Gastrocnemius medialis (tissue), 4 donors: ENCODE measurements around the gene RGS7BP. TPM values are rescaled to one million over a fixed set of nuclear protein-coding genes. Genes with fewer than 3 reads are reported as not detected.

Source experiments
- ATAC-seq, 2 donors: fragments of 150-250 bp; one replicate each; pipeline ENCODE4 v1.9.1; 2016
- DNase-seq, 2 donors: peaks; one replicate each; pipeline ENCODE4 v3.0.0-alpha.2; 2019
- H3K27ac ChIP-seq, 4 donors: fragments of 200-600 bp; sonication (generic); 1 replicate in 1 of 4; 2 replicates in 3 of 4; pipeline ENCODE4 v1.5.1; 2016 to 2018; ENCODE audit warnings: mild to moderate bottlenecking in 2 of 4, moderate library complexity in 1 of 4
- H3K27me3 ChIP-seq, 3 donors: fragments of 200-600 bp; sonication (generic) in 2 of 3; 1 replicate in 1 of 3; 2 replicates in 2 of 3; pipeline versions ENCODE4 v1.5.1 to v1.6.0; 2016 to 2019; ENCODE audit warnings: mild to moderate bottlenecking in 1 of 3, moderate library complexity in 1 of 3
- H3K36me3 ChIP-seq, 2 donors: fragments of 200-600 bp; sonication (generic) in 1 of 2; one replicate each; pipeline ENCODE4 v1.5.1; 2017 to 2018
- H3K4me1 ChIP-seq, 2 donors: fragments of 200-600 bp; sonication (generic) in 1 of 2; one replicate each; pipeline ENCODE4 v1.5.1; 2016 to 2017; ENCODE audit warnings: mild to moderate bottlenecking in 2 of 2
- H3K4me3 ChIP-seq, 4 donors: fragments of 200-600 bp; sonication (generic) in 3 of 4; 1 replicate in 1 of 4; 2 replicates in 3 of 4; pipeline ENCODE4 v1.5.1; 2016 to 2019; ENCODE audit warnings: mild to moderate bottlenecking in 2 of 4
- H3K9me3 ChIP-seq, 3 donors: fragments of 200-600 bp; sonication (generic) in 2 of 3; 1 replicate in 1 of 3; 2 replicates in 2 of 3; pipeline ENCODE4 v1.5.1; 2016 to 2019
- CTCF ChIP-seq, 5 experiments: fragments of 450-650 bp in 3 of 5; fragments of 200-600 bp in 2 of 5; sonication (generic) in 2 of 5; IDR thresholded peaks in 4 of 5; conservative IDR thresholded peaks in 1 of 5; 1 replicate in 4 of 5; 2 replicates in 1 of 5; pipeline ENCODE4 v1.5.1; 2016 to 2019; ENCODE audit warnings: antibody characterized with exemption in 5 of 5, mild to moderate bottlenecking in 3 of 5, moderate library complexity in 3 of 5
- POLR2A ChIP-seq, 2 donors: fragments of 450-650 bp; IDR thresholded peaks; one replicate each; pipeline ENCODE4 v1.6.1; 2017; ENCODE audit warnings: antibody characterized with exemption in 2 of 2, mild to moderate bottlenecking in 2 of 2, moderate library complexity in 2 of 2
- in situ Hi-C, 4 donors: fragments of 200-750 bp; cut with MboI; loops; one replicate each; pipeline versions ENCODE4 v1.15.0 to v1.8.0; 2017; ENCODE audit warnings: low sequenced_read_pairs in 4 of 4
- intact Hi-C: fragments of 100-400 bp; cut with DNase I; formaldehyde crosslinking; loops from one replicate; pipeline ENCODE4 v1.15.1; 2023; ENCODE audit warnings: low total_unique reads
- total RNA-seq, 4 donors: library from RNA; depleted of rRNA; stranded (reverse); fragments of >200 nt; gene quantifications; one replicate each; pipeline versions ENCODE4 v1.1.0 to v1.2.3, GENCODE V29; 2016

Gene RGS7BP
- total RNA-seq, 4 donors from 2014 or later = 0.10 to 0.86 (median 0.47) TPM

GRCh38 chr5:64603676-64604075 lies 97.9 kb downstream of the RGS7BP start:
- no peak for DNase-seq
- Histone ChIP-seq H3K4me3 (no peak overlapping the region), H3K9me3 (no peaks in the 10 kb centered on the region), H3K36me3 (no peaks in the 10 kb centered on the region), H3K4me1 (no peaks in the 10 kb centered on the region), H3K27me3 (no peaks in the 10 kb centered on the region), H3K27ac (no peak overlapping the region)
- no peak for ATAC-seq
- intact Hi-C loops (no loop called here), in situ Hi-C loops (loop anchor here in 2 of 4 donors (25.0 kb wide), 1 partner anchor 466 kb away; no protein-coding TSS in a partner anchor)
- no peak for TF ChIP-seq POLR2A (IDR thresholded peaks at IDR 0.05)
- TF ChIP-seq CTCF (IDR thresholded peaks at IDR 0.05 in 4 of 5, conservative IDR thresholded peaks at IDR 0.05 in 1 of 5) = no peak

GRCh38 chr5:64606926-64607325 lies 101.1 kb downstream of the RGS7BP start:
- no peak overlapping the region for H3K27ac ChIP-seq
- intact Hi-C loops = no loop called here
- TF ChIP-seq POLR2A (IDR thresholded peaks at IDR 0.05) (no peak), CTCF (IDR thresholded peaks at IDR 0.05 in 4 of 5, conservative IDR thresholded peaks at IDR 0.05 in 1 of 5) (no peak)
- in situ Hi-C loops = loop anchor here in 2 of 4 donors (25.0 kb wide), 1 partner anchor 470 kb away; no protein-coding TSS in a partner anchor
- DNase-seq = no peak
- no peaks in the 10 kb centered on the region for H3K9me3 ChIP-seq
- no peaks in the 10 kb centered on the region for H3K36me3 ChIP-seq
- ATAC-seq = no peak
- no peaks in the 10 kb centered on the region for H3K4me1 ChIP-seq
- H3K27me3 ChIP-seq = no peaks in the 10 kb centered on the region
- H3K4me3 ChIP-seq = no peak overlapping the region

- peak in 4 of 5 experiments; percentile 34 to 62 (median 54) for TF ChIP-seq CTCF (IDR thresholded peaks at IDR 0.05 in 4 of 5, conservative IDR thresholded peaks at IDR 0.05 in 1 of 5)
- TF ChIP-seq POLR2A (IDR thresholded peaks at IDR 0.05) = no peak
- no peak overlapping the region for H3K4me3 ChIP-seq
- DNase-seq (no peak), ATAC-seq (peak in 1 of 2 donors; percentile 61)
- H3K27me3 ChIP-seq = no peaks in the 10 kb centered on the region
- H3K9me3 ChIP-seq = no peaks in the 10 kb centered on the region
- in situ Hi-C loops (loop anchor here (5.0 to 25.0 kb wide), 5 partner anchors 375 to 475 kb away; no protein-coding TSS in a partner anchor), intact Hi-C loops (loop anchor here (1.0 to 2.0 kb wide), 3 partner anchors 106 to 464 kb away; partner anchors contain the start of gene RGS7BP)
- H3K36me3 ChIP-seq = no peaks in the 10 kb centered on the region
- H3K27ac ChIP-seq = no peak overlapping the region
- peaks cover 0 to 3% of the 10 kb centered on the region in 2 donors for H3K4me1 ChIP-seq
Measured at GRCh38 chr5:64612344-64612961, 106.6 kb downstream of the RGS7BP start.

- no peaks in the 10 kb centered on the region for H3K27me3 ChIP-seq
- intact Hi-C loops (no loop called here), in situ Hi-C loops (loop anchor here (5.0 to 25.0 kb wide), 4 partner anchors 381 to 479 kb away; no protein-coding TSS in a partner anchor)
- H3K9me3 ChIP-seq = no peaks in the 10 kb centered on the region
- no peak overlapping the region for H3K4me3 ChIP-seq
- ATAC-seq = no peak
- no peaks in the 10 kb centered on the region for H3K36me3 ChIP-seq
- no peak overlapping the region for H3K27ac ChIP-seq
- H3K4me1 ChIP-seq = peaks cover 0 to 3% of the 10 kb centered on the region in 2 donors
- no peak for DNase-seq
- TF ChIP-seq CTCF (IDR thresholded peaks at IDR 0.05 in 4 of 5, conservative IDR thresholded peaks at IDR 0.05 in 1 of 5) (no peak), POLR2A (IDR thresholded peaks at IDR 0.05) (no peak)
Measured at GRCh38 chr5:64615895-64616294, 110.1 kb downstream of the RGS7BP start.
